AG09319 (cell line): Measurements from ENCODE around the gene CEP72.

Experiments used
- DNase-seq: peaks from one replicate; pipeline ENCODE4 v3.0.0-alpha.2; 2010; ENCODE audit warnings: low read depth; ENCODE audit errors: extremely low read depth
- CTCF ChIP-seq: IDR thresholded peaks from 2 replicates; pipeline ENCODE4 v1.5.1; 2011; ENCODE audit warnings: low read depth, mild to moderate bottlenecking, inconsistent platforms, low read length, moderate library complexity

Gene CEP72

GRCh38 chr5:654071-654778, 42.1 kb downstream of the CEP72 start:
- no peak for TF ChIP-seq CTCF
- DNase-seq, result no peak

GRCh38 chr5:655406-655805, 43.3 kb downstream of the CEP72 start:
- TF ChIP-seq CTCF, result no peak
- DNase-seq, result no peak

- DNase-seq, result no peak
- TF ChIP-seq CTCF, result no peak
These were observed 45.4 kb downstream of the CEP72 start for GRCh38 chr5:657570-657969.

GRCh38 chr5:658103-658502, 46.0 kb downstream of the CEP72 start:
- no peak for TF ChIP-seq CTCF
- DNase-seq, result no peak

GRCh38 chr5:659496-660263, 47.5 kb downstream of the CEP72 start:
- DNase-seq, result no peak
- TF ChIP-seq CTCF, result no peak

GRCh38 chr5:660491-661030, 48.4 kb downstream of the CEP72 start:
- no peak for DNase-seq

More at GRCh38 chr5:660491-661030, 48.4 kb downstream of the CEP72 start:
- TF ChIP-seq CTCF, result no peak
